Gastrocnemius medialis (tissue), 4 donors: ENCODE data around the gene MAP2. TPM values are rescaled to one million over a fixed set of nuclear protein-coding genes. Genes with fewer than 3 reads are reported as not detected.

Experiments
- ATAC-seq, 2 donors: fragments of 150-250 bp; one replicate each; pipeline ENCODE4 v1.9.1; 2016
- DNase-seq, 2 donors: peaks; one replicate each; pipeline ENCODE4 v3.0.0-alpha.2; 2019
- H3K27ac ChIP-seq, 4 donors: fragments of 200-600 bp; sonication (generic); 1 replicate in 1 of 4; 2 replicates in 3 of 4; pipeline ENCODE4 v1.5.1; 2016 to 2018; ENCODE audit warnings: mild to moderate bottlenecking in 2 of 4, moderate library complexity in 1 of 4
- H3K27me3 ChIP-seq, 3 donors: fragments of 200-600 bp; sonication (generic) in 2 of 3; 1 replicate in 1 of 3; 2 replicates in 2 of 3; pipeline versions ENCODE4 v1.5.1 to v1.6.0; 2016 to 2019; ENCODE audit warnings: mild to moderate bottlenecking in 1 of 3, moderate library complexity in 1 of 3
- H3K36me3 ChIP-seq, 2 donors: fragments of 200-600 bp; sonication (generic) in 1 of 2; one replicate each; pipeline ENCODE4 v1.5.1; 2017 to 2018
- H3K4me1 ChIP-seq, 2 donors: fragments of 200-600 bp; sonication (generic) in 1 of 2; one replicate each; pipeline ENCODE4 v1.5.1; 2016 to 2017; ENCODE audit warnings: mild to moderate bottlenecking in 2 of 2
- H3K4me3 ChIP-seq, 4 donors: fragments of 200-600 bp; sonication (generic) in 3 of 4; 1 replicate in 1 of 4; 2 replicates in 3 of 4; pipeline ENCODE4 v1.5.1; 2016 to 2019; ENCODE audit warnings: mild to moderate bottlenecking in 2 of 4
- H3K9me3 ChIP-seq, 3 donors: fragments of 200-600 bp; sonication (generic) in 2 of 3; 1 replicate in 1 of 3; 2 replicates in 2 of 3; pipeline ENCODE4 v1.5.1; 2016 to 2019
- POLR2A ChIP-seq, 2 donors: fragments of 450-650 bp; IDR thresholded peaks; one replicate each; pipeline ENCODE4 v1.6.1; 2017; ENCODE audit warnings: antibody characterized with exemption in 2 of 2, mild to moderate bottlenecking in 2 of 2, moderate library complexity in 2 of 2
- in situ Hi-C, 4 donors: fragments of 200-750 bp; cut with MboI; loops; one replicate each; pipeline versions ENCODE4 v1.15.0 to v1.8.0; 2017; ENCODE audit warnings: low sequenced_read_pairs in 4 of 4
- intact Hi-C: fragments of 100-400 bp; cut with DNase I; formaldehyde crosslinking; loops from one replicate; pipeline ENCODE4 v1.15.1; 2023; ENCODE audit warnings: low total_unique reads
- total RNA-seq, 4 donors: library from RNA; depleted of rRNA; stranded (reverse); fragments of >200 nt; gene quantifications; one replicate each; pipeline versions ENCODE4 v1.1.0 to v1.2.3, GENCODE V29; 2016
- TF ChIP-seq, protein P1 (sequence below), 5 experiments: fragments of 450-650 bp in 3 of 5; fragments of 200-600 bp in 2 of 5; sonication (generic) in 2 of 5; IDR thresholded peaks in 4 of 5; conservative IDR thresholded peaks in 1 of 5; 1 replicate in 4 of 5; 2 replicates in 1 of 5; pipeline ENCODE4 v1.5.1; 2016 to 2019; ENCODE audit warnings: antibody characterized with exemption in 5 of 5, mild to moderate bottlenecking in 3 of 5, moderate library complexity in 3 of 5

Gene MAP2
- total RNA-seq, 4 donors from 2014 or later: 1.8 to 2.7 (median 2.2) TPM

DNA sequence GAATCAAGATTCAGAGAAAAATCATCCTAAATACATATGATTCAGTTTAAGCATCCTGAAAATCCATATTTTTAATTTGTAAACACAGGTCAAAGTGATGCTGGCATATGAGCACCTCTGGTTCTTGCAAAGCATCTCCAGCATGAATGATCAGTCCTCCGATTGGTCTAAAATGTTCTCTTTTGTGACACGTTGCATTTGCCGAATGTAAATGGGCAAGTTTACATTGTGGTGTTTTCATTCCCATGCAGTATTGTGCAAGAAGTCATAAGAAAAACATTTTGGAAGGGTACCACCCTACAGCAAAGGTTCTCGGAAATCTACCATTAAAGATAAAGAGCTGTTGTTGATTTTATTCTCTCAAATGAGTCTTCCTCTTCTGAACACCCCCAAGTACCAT lies 239.8 kb downstream of the MAP2 start:
- Histone ChIP-seq H3K9me3 (no peaks in the 10 kb centered on the region), H3K27ac (no peak overlapping the region), H3K4me1 (no peaks in the 10 kb centered on the region), H3K27me3 (no peaks in the 10 kb centered on the region), H3K4me3 (no peak overlapping the region), H3K36me3 (no peaks in the 10 kb centered on the region)
- ATAC-seq (no peak), DNase-seq (no peak)
- intact Hi-C loops (no loop called here), in situ Hi-C loops (no loop called here)
- no peak for TF ChIP-seq POLR2A (IDR thresholded peaks at IDR 0.05)
- TF ChIP-seq, protein P1, sequence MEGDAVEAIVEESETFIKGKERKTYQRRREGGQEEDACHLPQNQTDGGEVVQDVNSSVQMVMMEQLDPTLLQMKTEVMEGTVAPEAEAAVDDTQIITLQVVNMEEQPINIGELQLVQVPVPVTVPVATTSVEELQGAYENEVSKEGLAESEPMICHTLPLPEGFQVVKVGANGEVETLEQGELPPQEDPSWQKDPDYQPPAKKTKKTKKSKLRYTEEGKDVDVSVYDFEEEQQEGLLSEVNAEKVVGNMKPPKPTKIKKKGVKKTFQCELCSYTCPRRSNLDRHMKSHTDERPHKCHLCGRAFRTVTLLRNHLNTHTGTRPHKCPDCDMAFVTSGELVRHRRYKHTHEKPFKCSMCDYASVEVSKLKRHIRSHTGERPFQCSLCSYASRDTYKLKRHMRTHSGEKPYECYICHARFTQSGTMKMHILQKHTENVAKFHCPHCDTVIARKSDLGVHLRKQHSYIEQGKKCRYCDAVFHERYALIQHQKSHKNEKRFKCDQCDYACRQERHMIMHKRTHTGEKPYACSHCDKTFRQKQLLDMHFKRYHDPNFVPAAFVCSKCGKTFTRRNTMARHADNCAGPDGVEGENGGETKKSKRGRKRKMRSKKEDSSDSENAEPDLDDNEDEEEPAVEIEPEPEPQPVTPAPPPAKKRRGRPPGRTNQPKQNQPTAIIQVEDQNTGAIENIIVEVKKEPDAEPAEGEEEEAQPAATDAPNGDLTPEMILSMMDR (IDR thresholded peaks at IDR 0.05 in 4 of 5, conservative IDR thresholded peaks at IDR 0.05 in 1 of 5): no peak

DNA sequence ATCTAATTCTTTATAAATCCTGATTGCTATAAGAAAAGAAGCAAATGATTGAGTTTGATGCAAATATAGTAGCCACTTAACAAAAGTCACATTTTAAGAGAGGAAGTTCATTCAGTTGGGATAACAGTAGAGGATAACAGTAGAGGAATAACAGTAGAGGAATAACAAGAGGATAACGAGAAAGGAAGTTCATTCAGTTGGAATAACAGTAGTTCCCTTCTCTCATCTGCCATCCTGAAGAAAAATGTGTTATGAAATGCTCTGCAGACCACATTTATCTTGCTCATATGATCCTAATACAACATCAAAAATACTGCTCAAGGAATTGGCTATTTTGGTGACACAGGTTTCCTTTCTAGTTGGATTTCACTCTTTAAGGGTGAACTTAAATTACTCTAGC lies 242.4 kb downstream of the MAP2 start:
- Histone ChIP-seq H3K9me3 (no peaks in the 10 kb centered on the region), H3K27me3 (no peaks in the 10 kb centered on the region), H3K36me3 (no peaks in the 10 kb centered on the region), H3K4me3 (no peak overlapping the region), H3K27ac (no peak overlapping the region), H3K4me1 (no peaks in the 10 kb centered on the region)
- intact Hi-C loops (no loop called here), in situ Hi-C loops (no loop called here)
- TF ChIP-seq, protein P1 (IDR thresholded peaks at IDR 0.05 in 4 of 5, conservative IDR thresholded peaks at IDR 0.05 in 1 of 5): no peak
- no peak for TF ChIP-seq POLR2A (IDR thresholded peaks at IDR 0.05)
- ATAC-seq (no peak), DNase-seq (no peak)

DNA sequence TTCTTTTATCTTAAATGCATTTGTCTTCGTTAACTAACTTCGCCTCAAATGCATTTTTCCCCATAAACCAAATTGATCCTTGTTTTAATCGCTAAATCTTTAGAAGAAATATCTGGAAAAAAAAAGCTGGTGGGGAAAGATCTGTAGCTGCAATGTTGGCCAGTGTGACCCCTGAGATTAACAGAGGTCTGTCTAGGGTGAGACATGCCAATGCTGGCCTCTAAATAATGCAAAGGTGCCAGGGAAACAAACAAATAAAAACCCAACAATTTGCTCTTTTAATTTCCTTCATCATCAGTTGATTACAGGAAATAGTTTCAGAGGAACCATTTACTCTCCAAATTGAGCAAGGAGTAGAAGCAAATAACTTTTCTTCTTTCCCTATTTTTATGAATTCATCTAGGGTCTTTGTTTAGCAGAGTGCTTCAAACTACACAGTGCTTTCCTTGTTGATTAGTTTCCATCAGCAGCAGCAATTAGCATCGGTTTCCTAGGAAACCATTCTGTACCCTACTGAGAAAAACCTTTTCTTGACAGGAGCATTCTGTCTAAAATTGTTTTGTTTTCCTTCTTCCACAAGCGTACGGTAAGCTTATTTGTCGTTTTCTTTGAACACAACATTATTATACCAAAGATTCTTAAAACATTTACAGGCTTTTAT lies 247.3 kb downstream of the MAP2 start:
- Histone ChIP-seq H3K36me3 (no peaks in the 10 kb centered on the region), H3K27me3 (no peaks in the 10 kb centered on the region), H3K27ac (no peak overlapping the region), H3K4me3 (no peak overlapping the region), H3K4me1 (no peaks in the 10 kb centered on the region), H3K9me3 (no peaks in the 10 kb centered on the region)
- DNase-seq (no peak), ATAC-seq (no peak)
- in situ Hi-C loops (no loop called here), intact Hi-C loops (no loop called here)
- TF ChIP-seq POLR2A (IDR thresholded peaks at IDR 0.05): no peak
- TF ChIP-seq, protein P1 (IDR thresholded peaks at IDR 0.05 in 4 of 5, conservative IDR thresholded peaks at IDR 0.05 in 1 of 5): no peak

DNA sequence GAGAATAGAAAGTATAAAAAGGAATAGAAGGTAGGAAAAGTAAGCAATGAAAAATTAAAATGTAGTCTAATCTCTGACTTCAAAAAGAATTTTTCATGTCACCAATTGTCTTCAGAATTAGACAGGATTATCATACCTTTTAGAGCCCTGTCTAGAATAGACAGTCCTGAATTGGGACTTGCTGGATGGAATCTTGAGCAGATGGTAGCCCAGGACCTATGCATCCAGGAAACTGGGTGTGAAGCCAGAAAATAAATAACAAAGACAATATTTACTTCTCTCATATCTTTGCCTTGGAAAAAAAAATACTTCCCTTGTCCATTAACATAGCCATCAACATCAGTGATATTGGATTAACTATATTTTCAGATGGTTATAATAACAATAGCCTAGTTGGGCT lies 250.0 kb downstream of the MAP2 start:
- no peak for DNase-seq
- H3K36me3 ChIP-seq: no peaks in the 10 kb centered on the region
- H3K4me1 ChIP-seq: no peaks in the 10 kb centered on the region
- H3K27ac ChIP-seq: no peak overlapping the region
- in situ Hi-C loops: no loop called here
- intact Hi-C loops: no loop called here
- TF ChIP-seq, protein P1 (IDR thresholded peaks at IDR 0.05 in 4 of 5, conservative IDR thresholded peaks at IDR 0.05 in 1 of 5): no peak
- no peak for TF ChIP-seq POLR2A (IDR thresholded peaks at IDR 0.05)
- no peak overlapping the region for H3K4me3 ChIP-seq
- ATAC-seq: no peak
- H3K9me3 ChIP-seq: no peaks in the 10 kb centered on the region
- no peaks in the 10 kb centered on the region for H3K27me3 ChIP-seq

DNA sequence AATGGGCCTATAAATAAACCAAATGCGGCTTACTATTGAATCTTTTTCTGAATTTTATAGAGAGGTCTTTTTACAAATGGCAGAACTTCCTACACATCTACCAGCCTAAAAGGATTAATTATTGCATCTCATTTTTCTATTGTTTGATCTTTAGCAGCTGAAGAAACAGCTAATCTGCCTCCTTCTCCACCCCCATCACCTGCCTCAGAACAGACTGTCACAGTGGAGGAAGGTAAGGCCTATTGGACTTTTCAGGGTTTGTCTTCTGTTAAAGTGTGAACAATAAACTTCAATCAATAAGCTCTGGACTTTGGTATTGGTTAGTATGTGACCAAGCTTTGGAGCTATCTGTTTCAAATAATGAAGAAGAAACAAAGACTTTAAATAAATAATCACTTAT lies 256.7 kb downstream of the MAP2 start:
- Histone ChIP-seq H3K9me3 (no peaks in the 10 kb centered on the region), H3K4me3 (no peak overlapping the region), H3K27me3 (no peaks in the 10 kb centered on the region), H3K27ac (no peak overlapping the region), H3K4me1 (peaks cover 3 to 5% of the 10 kb centered on the region in 2 donors), H3K36me3 (no peaks in the 10 kb centered on the region)
- ATAC-seq (no peak), DNase-seq (no peak)
- in situ Hi-C loops: no loop called here
- intact Hi-C loops: no loop called here
- TF ChIP-seq POLR2A (IDR thresholded peaks at IDR 0.05): no peak
- TF ChIP-seq, protein P1 (IDR thresholded peaks at IDR 0.05 in 4 of 5, conservative IDR thresholded peaks at IDR 0.05 in 1 of 5): no peak
